Measurements from ENCODE around the gene DAW1.

The DAW1 gene

GRCh38 chr2:227861011-227861410 is 10.4 kb upstream of the DAW1 start:
- no peak for DNase-seq (ENCODE audit: low read depth in 2 of 2)

DNA sequence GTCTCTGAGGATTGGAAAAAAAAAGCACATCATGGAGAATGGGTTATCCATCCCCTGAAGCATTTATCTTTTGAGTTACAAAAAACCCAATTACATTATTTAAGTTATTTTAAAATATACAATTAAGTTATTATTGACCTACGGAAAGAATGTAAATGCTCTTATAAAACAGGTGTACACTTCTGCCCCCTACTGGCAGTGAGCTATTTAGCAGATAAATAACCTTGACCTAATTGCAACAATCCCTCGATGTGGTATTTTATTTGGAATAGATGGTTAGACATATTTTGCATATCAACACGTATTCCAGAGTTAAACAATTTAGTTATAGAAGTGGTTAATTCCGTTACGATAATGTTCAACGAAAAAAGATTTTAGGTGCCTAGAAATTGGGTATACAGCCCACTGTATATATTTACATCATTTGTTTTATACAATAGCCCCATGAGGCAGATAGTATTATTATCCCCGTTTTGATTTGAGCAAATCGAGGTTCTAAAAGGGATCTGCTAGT is 9.1 kb upstream of the DAW1 start:
- DNase-seq (ENCODE audit: low read depth in 2 of 2), result peak in 1 of 2 donors; percentile 25

DNA sequence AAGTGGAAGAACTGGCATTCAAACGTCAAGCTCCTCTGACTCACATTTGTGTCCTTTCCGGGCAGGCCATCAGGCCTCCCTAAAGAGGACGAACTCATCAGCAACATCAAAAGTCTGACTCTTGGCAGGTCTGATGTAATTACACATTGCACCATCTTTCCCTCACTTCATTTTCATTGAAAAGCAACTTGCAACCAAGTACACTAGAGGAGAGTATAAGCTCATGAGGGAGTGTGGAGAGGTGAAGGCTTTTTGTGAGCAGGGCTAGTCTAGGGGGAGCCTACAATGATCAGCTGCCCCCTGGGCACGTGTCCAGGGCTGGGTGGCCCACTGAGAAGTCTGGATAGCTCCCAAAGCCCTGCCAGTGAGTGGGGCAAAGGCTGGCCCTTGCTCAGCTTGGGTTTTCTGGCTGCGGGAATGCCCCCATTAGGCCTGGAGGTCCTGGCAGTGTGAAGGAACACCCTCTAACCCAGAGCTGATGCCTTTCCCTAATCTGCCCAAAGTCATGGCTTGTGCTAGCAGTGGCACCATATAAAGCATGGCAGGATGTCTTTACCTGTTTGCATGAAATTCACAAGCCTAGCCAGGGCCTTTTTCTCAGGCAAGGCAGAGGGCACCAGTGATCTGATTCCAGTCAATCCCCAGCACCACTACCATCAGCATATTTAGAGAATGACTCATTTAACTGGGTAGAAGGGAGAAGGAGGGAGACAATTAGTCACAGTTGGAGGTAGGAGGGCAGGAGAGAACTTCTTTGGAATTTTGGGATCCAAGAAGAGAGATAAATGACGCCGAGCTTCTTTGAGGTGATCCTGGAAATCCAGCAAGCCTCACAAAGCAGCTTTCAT is 8.5 kb upstream of the DAW1 start:
- DNase-seq (ENCODE audit: low read depth in 2 of 2), result no peak

DNA sequence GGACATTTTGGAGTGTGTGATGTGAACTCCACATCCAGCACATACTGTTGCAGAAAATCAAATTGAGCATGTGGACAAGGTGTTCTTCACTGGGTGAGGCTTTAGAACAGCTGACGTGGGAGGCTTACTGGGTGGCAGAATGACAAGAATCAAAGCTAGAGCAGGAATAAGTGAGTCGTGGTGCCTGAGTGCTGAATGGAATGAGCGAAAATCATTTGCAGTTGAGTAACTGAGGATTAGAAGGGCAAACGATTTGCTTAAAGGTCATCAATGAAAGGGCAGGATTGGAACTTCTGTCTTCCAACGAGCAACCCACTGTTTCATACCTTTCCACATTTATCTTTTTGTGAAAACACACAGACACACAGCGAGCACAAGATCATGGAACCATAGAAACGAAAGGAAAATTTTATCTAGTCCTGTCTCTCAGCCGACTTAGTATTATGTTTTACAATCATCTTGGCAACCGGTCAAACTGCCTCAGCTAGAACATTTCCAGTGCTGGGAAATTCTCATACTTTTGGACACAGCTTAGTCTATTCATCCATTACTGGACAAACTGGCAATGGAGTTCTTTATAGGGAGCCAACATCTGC is 7.2 kb upstream of the DAW1 start:
- no peak for DNase-seq (ENCODE audit: low read depth in 2 of 2)

GRCh38 chr2:227865291-227865690 is 6.1 kb upstream of the DAW1 start:
- DNase-seq (ENCODE audit: low read depth in 2 of 2), result no peak

DNA sequence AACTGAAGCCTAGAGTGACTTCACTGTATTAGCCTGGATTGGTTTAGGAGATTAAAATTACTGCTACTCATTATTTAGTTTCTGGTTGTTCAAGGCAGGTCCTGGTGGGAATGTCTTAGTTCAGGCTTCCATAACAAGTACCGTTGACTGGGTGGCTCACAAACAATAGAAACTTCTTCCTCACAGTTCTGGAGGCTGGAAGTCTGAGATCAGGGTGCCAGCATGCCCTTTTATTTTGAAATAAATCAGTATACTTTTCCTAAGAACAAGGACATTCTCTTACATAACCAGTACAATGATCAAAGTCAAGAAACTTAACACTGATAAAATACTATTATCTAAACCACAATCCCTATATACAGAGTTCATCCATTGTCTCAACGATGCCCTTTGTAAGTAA is 4.0 kb upstream of the DAW1 start:
- no peak for DNase-seq (ENCODE audit: low read depth in 2 of 2)

- no peak for DNase-seq (ENCODE audit: low read depth in 2 of 2)
Measured at GRCh38 chr2:227870710-227871374, 589 bp upstream of the DAW1 start.

DNA sequence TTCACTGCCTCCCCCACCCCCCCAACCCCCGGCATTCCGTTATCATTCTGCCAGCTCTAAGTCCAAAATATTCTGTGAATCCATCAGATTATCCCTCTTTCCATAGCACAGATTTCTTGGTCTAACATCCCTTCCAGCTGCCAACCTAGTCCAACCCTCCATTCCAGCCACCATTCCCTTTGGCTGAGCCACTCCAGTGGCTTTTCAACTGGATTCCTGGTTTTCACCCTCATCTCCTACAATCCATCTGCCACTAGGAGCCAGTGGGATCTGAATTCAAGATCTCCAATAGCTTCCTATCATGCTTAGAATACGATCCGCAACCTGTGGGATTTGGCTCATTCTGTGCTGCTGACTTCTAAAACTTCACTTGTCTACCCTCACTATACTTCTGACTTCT is 1.2 kb downstream of the DAW1 start:
- no peak for DNase-seq (ENCODE audit: low read depth in 2 of 2)

DNA sequence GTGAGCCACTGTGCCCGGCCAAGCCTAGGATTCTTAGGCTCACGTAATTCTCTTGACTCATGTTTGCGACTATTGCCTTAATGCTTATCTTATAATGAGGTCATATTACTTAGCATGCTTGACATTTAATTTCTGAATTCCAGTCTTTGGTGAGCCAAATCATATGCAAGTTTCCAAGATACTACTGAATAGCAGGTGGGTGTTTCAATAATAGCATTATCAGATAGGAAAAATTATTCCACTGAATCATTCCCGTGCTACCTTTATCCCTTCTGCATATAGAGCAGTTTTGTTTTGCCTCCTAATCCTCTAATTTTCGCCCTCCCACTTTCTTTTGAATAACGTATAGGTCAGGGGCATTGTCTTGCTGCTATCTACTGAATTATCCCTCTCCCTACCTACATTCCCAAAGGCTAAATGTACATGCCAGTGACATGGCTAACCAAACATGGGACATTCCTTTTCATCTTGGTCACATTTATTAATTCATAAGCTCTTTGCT is 4.9 kb downstream of the DAW1 start:
- DNase-seq (ENCODE audit: low read depth in 2 of 2), result no peak

DNA sequence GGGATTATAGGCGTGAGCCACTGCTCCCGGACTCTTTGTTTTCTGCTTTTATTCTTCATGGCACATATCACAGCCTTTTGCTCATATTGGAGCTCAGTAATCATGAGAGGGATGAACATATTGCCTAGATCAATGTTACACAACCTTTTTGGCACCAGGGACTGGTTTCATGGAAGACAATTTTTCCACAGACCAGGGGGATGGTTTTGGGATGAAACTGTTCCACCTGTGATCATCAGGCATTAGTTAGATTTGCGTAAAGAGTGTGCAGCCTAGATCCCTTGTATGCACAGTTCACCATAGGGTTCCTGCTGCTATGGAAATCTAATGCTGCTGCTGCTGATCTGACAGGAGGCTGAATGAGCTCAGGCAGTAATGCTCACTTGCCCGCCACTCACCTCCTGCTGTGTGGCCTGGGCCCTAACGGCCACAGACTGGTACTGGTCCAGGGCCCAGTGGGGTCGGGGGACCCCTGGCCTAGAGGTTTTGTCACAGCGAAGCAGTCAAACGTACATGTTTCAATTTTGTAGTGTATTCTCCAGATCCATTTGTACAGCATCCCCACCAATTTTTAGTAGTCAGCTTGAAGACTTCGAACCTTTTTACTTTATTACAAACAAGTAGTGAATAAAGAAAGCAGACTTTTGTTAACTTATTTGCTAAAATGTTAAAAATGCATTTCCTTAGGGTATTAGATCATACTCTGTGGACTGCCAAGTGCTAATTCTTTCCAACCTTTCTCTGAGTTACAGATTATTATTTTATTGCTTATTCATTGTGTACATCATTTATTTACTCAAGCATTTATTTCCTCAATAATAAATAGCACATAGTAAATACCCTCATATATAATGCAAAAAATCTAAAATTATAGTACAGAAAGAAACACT is 6.2 kb downstream of the DAW1 start:
- DNase-seq (ENCODE audit: low read depth in 2 of 2), result no peak

DNA sequence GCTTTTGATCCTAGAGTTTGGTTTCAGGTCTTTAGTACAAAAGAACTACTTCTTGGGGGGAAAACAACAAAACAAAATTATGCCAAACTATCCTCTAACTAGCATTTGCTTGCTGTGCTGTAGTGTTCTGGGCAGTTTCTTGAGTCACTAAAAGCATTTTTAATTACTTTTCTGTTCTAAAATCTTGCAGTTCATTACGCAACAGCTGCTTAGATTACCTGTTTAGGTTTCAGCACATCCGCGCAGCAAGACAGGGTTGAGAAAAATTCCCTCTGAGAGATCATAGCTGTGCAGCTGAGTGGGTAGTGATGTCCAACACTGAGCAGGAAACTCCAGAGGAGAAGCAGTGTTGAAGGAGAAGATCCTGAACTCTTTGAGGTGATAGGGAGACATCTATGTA is 9.0 kb downstream of the DAW1 start:
- DNase-seq (ENCODE audit: low read depth in 2 of 2), result no peak

- no peak for DNase-seq (ENCODE audit: low read depth in 2 of 2)
Measured at GRCh38 chr2:227881866-227882517, 10.6 kb downstream of the DAW1 start.

- DNase-seq (ENCODE audit: low read depth in 2 of 2), result peak; percentile 22 to 53
Measured at GRCh38 chr2:227884511-227884947, 13.1 kb downstream of the DAW1 start.

DNA sequence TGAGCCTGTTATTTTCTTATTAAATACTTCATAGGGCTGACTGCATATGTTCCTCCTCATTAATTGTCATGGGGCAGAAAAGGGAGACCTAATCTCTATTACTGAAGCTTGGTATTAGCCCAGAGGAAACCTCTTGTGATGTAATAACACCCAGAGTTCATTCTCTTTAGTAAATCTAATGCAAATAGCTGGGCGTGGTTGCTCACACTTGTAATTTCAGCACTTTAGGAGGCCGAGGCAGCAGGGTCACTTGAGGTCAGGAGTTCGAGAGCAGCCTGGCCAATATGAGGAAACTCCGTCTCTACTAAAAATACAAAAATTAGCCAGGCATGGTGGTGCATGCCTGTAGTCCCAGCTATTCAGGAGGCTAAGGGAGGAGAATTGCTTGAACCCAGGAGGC is 14.7 kb downstream of the DAW1 start:
- DNase-seq (ENCODE audit: low read depth in 2 of 2), result no peak

DNA sequence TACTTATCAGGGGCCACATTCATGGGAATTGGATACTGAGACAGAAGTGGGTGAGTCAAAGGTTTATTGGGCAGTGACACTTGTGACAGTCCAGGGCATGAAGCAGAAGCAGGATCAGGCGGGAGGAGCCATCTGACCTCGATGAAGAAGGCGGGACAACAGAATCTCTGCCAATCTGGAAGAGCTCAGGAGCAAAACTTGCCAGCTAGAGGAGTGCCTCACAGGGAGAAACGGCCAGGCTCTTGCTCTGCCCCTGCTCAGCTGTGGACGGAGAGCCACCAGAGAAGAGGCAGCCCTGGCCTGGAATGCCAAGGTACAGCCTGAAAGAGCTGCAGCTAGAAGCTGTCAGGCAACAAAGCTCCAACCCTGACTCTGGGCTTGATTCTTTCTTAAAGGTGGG is 16.9 kb downstream of the DAW1 start:
- no peak for DNase-seq (ENCODE audit: low read depth in 2 of 2)

GRCh38 chr2:227889336-227889735 is 17.9 kb downstream of the DAW1 start:
- DNase-seq (ENCODE audit: low read depth in 2 of 2), result no peak

GRCh38 chr2:227890495-227891079 is 19.2 kb downstream of the DAW1 start:
- DNase-seq (ENCODE audit: low read depth in 2 of 2), result no peak

DNA sequence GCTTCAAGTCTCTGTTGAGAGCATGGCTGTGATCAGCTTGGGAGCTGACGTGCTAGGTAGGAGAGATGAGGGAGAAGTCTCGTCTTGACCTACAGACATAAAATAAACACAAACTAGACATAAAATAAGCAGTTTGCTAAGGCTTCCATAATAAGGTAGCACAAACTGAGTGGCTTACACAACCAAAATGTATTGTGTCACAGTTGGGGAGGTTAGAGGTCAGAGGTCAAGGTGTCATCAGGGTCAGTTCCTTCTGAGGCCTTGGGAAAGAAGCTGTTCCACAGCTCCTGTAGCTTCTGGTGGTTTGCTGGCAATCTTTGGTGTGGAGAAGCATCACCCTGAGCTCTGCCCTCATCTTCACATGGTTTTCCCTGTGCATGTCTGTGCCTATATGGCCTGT is 20.2 kb downstream of the DAW1 start:
- DNase-seq (ENCODE audit: low read depth in 2 of 2), result no peak

- DNase-seq (ENCODE audit: low read depth in 2 of 2), result no peak
Measured at GRCh38 chr2:227903381-227903780, 31.9 kb downstream of the DAW1 start.

DNA sequence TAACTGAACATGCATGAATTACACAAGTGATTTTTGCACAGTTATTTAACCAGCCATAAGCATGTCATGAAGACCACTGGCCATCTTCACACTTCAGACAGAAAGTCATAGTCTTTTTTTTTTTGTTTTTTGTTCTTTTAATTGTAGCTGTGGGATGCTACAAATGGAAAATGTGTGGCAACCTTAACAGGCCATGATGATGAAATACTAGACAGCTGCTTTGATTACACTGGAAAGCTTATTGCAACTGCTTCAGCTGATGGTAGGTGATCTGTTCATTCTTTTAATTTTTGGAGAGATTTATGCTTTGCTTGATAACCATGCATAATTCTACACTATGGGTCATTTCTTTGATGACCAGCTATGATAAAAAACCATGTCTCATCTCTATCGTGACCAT is 35.6 kb downstream of the DAW1 start:
- DNase-seq (ENCODE audit: low read depth in 2 of 2), result no peak
